HEK293T (cell line): Measurements from ENCODE around the gene PITPNM3.

Experiments used
- CTCF ChIA-PET: fragments of 350-600 bp; formaldehyde crosslinking; extraction: SDS; loops from one replicate; lab custom pipeline; 2021; ENCODE audit warnings: antibody characterized with exemption, inconsistent platforms; lab: Yijun Ruan, JAX
- POLR2A ChIA-PET: fragments of 350-600 bp; formaldehyde crosslinking; extraction: SDS; loops from one replicate; lab custom pipeline; 2020; ENCODE audit warnings: antibody characterized with exemption, inconsistent platforms; lab: Yijun Ruan, JAX
- DNase-seq: peaks from one replicate; pipeline ENCODE4 v3.0.0; 2012; ENCODE audit warnings: mixed read lengths; ENCODE audit errors: extremely low spot score
- ARNT ChIP-seq: fragments of 450-650 bp; IDR thresholded peaks from 2 replicates; pipeline ENCODE4 v1.6.1; 2017; ENCODE audit warnings: mild to moderate bottlenecking
- BHLHE40 ChIP-seq: fragments of 450-650 bp; IDR thresholded peaks from 2 replicates; pipeline ENCODE4 v1.6.1; 2016; ENCODE audit warnings: mild to moderate bottlenecking, moderate library complexity, borderline replicate concordance
- CTBP1 ChIP-seq: fragments of 450-650 bp; IDR thresholded peaks from 2 replicates; pipeline ENCODE4 v1.6.1; 2016; ENCODE audit warnings: borderline replicate concordance
- ELF4 ChIP-seq: fragments of 450-650 bp; IDR thresholded peaks from 2 replicates; pipeline ENCODE4 v1.6.1; 2017; ENCODE audit warnings: antibody characterized with exemption
- FOXA1 ChIP-seq: fragments of 450-650 bp; IDR thresholded peaks from 2 replicates; pipeline ENCODE4 v1.6.1; 2016; ENCODE audit warnings: mild to moderate bottlenecking
- FOXK2 ChIP-seq: fragments of 450-650 bp; IDR thresholded peaks from 2 replicates; pipeline ENCODE4 v1.6.1; 2016; ENCODE audit warnings: mild to moderate bottlenecking
- FOXM1 ChIP-seq: fragments of 450-650 bp; IDR thresholded peaks from 2 replicates; pipeline ENCODE4 v1.6.1; 2017; ENCODE audit warnings: mild to moderate bottlenecking, borderline replicate concordance
- HDGF ChIP-seq: fragments of 450-650 bp; IDR thresholded peaks from 2 replicates; pipeline ENCODE4 v1.6.1; 2017; ENCODE audit warnings: antibody characterized with exemption, borderline replicate concordance
- L3MBTL2 ChIP-seq: fragments of 450-650 bp; conservative IDR thresholded peaks from 2 replicates; pipeline ENCODE4 v1.6.1; 2016; ENCODE audit warnings: mild to moderate bottlenecking
- LEF1 ChIP-seq: fragments of 450-650 bp; IDR thresholded peaks from 2 replicates; pipeline ENCODE4 v1.6.1; 2017; ENCODE audit warnings: mild to moderate bottlenecking, borderline replicate concordance
- NFRKB ChIP-seq: fragments of 450-650 bp; IDR thresholded peaks from 2 replicates; pipeline ENCODE4 v1.6.1; 2016; ENCODE audit warnings: mild to moderate bottlenecking, moderate library complexity
- SP1 ChIP-seq: fragments of 450-650 bp; IDR thresholded peaks from 2 replicates; pipeline ENCODE4 v1.6.1; 2017
- SUZ12 ChIP-seq: fragments of 450-650 bp; IDR thresholded peaks from 2 replicates; pipeline ENCODE4 v1.6.1; 2016; ENCODE audit warnings: mild to moderate bottlenecking
- TARDBP ChIP-seq: fragments of 450-650 bp; IDR thresholded peaks from 2 replicates; pipeline ENCODE4 v1.6.1; 2016
- ZNF384 ChIP-seq: fragments of 450-650 bp; IDR thresholded peaks from 2 replicates; pipeline ENCODE4 v1.6.1; 2016
- TF ChIP-seq, protein P1 (sequence below): fragments of 450-650 bp; IDR thresholded peaks from 2 replicates; pipeline ENCODE4 v1.6.1; 2016

Gene PITPNM3

DNA sequence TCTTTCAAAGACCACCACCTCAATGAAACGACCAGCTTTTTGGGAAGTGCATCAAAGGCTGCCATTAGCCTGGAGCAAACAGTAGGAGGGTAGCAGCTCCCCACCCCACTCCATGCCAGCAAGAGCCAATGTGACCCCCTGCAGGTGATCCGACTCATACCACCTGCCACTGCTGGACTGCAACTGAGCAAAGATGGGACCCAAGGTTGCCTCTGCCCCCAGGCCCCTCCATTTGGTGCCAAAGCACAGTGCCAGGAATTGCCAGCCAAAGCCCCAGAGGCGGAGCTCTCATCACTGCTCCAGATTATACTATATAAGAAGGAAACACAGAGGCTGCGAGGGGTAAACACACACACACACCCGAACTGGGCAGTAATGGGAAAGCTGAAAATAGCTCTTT lies 8.3 kb downstream of the PITPNM3 start:
- DNase-seq: no peak
- ChIA-PET POLR2A (no interaction called here), CTCF (interaction anchor here (0.6 kb wide), 1 partner anchor 236 kb away, joined by 5 read pairs; no protein-coding TSS in a partner anchor)
- TF ChIP-seq BHLHE40: no peak
- no peak for TF ChIP-seq LEF1
- no peak for TF ChIP-seq NFRKB
- no peak for TF ChIP-seq L3MBTL2
- TF ChIP-seq, protein P1, sequence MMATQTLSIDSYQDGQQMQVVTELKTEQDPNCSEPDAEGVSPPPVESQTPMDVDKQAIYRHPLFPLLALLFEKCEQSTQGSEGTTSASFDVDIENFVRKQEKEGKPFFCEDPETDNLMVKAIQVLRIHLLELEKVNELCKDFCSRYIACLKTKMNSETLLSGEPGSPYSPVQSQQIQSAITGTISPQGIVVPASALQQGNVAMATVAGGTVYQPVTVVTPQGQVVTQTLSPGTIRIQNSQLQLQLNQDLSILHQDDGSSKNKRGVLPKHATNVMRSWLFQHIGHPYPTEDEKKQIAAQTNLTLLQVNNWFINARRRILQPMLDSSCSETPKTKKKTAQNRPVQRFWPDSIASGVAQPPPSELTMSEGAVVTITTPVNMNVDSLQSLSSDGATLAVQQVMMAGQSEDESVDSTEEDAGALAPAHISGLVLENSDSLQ: no peak
- TF ChIP-seq SP1: no peak
- TF ChIP-seq ARNT: no peak
- TF ChIP-seq CTBP1: no peak
- TF ChIP-seq FOXM1: no peak
- no peak for TF ChIP-seq SUZ12
- TF ChIP-seq ZNF384: no peak
- TF ChIP-seq ELF4: no peak
- no peak for TF ChIP-seq HDGF
- TF ChIP-seq TARDBP: no peak
- no peak for TF ChIP-seq FOXA1
- no peak for TF ChIP-seq FOXK2

DNA sequence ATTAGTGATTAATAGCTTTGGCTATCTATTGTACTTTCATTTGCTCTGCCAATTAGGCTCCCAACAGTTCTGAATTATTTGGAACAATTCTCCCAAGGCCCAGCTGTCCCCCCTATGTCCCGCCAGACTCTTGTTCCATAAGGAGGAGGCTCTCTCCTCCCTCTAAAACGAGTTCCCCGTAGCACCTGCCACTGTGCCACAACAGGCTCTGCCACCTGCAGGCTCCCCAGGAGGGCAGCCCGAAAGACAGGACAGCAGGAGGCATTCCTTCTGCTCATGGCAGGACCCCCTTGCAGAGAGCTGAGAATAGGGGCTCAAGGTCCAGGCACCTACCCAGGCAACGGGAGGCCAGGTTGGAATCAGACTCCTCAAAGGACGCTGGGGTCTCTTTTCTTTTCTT lies 9.0 kb downstream of the PITPNM3 start:
- no peak for DNase-seq
- TF ChIP-seq, protein P1: no peak
- TF ChIP-seq SP1 (no peak), ELF4 (no peak)
- ChIA-PET POLR2A (no interaction called here), CTCF (no interaction called here)

DNA sequence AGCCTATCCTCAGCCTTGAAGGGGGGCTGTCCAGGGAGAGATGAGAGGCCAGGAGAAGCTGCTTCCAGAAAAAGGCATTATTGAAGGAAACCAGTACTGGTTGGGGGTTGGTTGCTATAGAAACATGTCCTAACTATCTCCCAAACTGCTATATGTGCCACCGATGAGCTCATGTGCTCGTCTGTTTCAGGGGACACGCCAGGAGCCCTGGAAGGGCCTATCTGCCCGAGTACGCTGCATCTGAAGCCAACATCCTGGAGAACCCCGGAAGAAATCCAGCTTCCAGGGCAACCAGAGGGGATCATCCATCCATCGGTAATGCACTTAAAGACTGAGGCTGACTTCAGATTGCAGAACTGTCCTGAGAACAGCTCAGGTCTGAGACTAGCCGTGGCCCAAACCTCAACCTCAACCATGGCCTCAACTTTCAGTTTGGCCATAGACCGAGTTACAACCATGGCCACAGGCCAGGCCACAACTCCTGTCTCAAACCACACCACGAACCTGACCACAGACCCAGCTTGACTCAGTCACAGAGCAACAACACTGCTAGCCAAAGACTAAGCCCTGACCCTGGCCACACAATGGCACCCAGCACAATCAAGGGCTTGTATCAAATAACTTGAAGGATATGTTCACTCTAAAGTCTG lies 10.2 kb downstream of the PITPNM3 start:
- POLR2A ChIA-PET: no interaction called here
- no peak for DNase-seq
- TF ChIP-seq FOXK2 (no peak), LEF1 (no peak), HDGF (no peak), NFRKB (no peak), L3MBTL2 (no peak), SP1 (no peak), FOXM1 (no peak), SUZ12 (no peak), FOXA1 (no peak)
- TF ChIP-seq, protein P1: no peak
- CTCF ChIA-PET: no interaction called here

DNA sequence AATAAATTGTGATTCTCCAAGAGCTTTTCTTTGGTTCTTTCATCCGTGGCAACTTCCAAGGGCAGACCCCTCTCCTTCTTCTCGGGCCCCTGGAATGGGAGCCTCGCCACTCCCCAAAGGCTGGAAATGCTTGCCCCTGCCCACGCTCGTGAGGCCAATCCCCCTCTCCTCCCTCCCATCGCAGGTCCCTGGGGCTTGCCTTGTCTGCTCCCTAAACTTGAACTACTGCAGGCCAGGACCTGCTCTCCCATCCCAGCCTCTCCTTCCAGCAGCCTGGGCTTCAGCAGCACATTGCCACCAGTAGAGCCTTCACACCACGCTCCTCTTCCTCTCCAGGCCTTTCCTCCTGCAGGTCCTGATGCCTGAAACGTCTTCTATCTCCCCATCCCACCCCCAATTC lies 11.1 kb downstream of the PITPNM3 start:
- no peak for DNase-seq
- POLR2A ChIA-PET: no interaction called here
- CTCF ChIA-PET: no interaction called here
- TF ChIP-seq ZNF384 (no peak), BHLHE40 (no peak), SP1 (no peak), ELF4 (no peak), CTBP1 (no peak), FOXA1 (no peak), L3MBTL2 (no peak), FOXM1 (no peak), ARNT (no peak), NFRKB (no peak), SUZ12 (no peak), LEF1 (no peak), FOXK2 (no peak), HDGF (no peak), TARDBP (no peak)

DNA sequence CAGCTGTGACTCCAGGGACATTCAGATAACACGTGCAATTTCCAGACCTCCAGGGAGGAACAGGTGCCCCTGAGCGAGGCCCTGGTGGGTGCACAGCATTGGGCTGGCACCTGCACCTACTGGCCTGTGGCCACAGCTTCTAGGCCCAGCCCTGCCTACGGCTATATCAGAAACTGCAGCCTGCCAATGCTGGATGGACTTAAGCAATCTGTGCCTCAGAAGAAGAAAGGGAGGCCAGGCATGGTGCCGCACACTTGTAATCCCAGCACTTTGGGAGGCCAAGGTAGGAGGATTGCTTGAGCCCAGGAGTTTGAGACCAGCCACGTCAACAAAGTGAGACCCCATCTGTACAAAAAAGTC lies 12.4 kb downstream of the PITPNM3 start:
- ChIA-PET CTCF (no interaction called here), POLR2A (no interaction called here)
- DNase-seq: no peak
- TF ChIP-seq BHLHE40: no peak
- TF ChIP-seq, protein P1: no peak
- no peak for TF ChIP-seq FOXK2
- TF ChIP-seq SP1: no peak
- TF ChIP-seq ARNT: no peak
- TF ChIP-seq NFRKB: no peak
- no peak for TF ChIP-seq TARDBP
- TF ChIP-seq FOXA1: no peak
- TF ChIP-seq ELF4: no peak
- no peak for TF ChIP-seq CTBP1
- no peak for TF ChIP-seq FOXM1

DNA sequence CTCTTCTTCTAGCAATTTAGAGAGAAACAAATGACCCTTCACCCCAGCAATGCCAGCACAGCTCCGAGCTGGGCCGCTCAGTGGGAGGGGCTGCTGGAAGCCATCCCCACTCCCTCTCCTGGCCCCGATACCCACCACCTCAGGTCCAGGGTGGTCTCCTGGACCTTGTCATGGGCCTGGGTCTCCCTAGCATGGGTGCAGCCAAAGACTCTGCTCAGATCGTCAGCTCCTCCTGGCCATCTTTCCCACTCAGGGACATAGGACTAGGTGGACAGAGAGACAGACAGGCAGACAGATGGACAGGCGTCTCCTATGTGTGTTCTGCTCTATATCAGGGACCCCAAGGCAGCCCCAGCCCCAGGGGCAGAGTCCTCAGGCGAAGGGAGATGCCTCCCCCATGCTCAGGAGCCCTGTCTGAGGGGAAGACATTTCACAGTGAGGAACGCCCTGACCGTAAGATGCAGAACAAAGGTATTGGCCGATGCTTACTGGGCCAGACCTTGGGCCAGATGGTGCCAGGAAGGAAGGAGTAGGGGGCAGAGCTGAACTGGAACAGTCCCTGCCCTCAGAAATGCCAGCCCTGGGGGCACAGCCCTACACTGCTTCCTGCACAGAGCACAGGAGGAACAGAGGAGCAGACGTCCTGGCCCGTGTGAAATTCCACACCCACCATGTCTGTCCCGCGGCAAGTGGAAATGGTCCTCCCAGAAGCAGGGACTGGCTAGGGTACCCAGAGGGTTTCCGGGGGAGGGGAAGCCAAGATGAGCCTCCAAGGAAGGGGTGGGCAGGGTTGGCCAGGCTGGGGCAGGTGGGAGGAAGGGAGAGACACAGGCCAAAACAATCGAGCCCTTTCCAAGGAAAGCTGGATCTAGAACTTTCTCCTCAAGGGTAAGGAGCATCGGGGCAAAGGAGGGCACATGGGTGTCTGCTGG lies 13.0 kb downstream of the PITPNM3 start:
- TF ChIP-seq LEF1 (no peak), TARDBP (no peak)
- CTCF ChIA-PET: no interaction called here
- DNase-seq: no peak
- POLR2A ChIA-PET: no interaction called here
